GM12878 (cell line): ENCODE measurements around the gene PROX2. TPM values are rescaled to one million over a fixed set of nuclear protein-coding genes. Genes with fewer than 3 reads are reported as not detected.

Experiments used
- ATF2 ChIP-seq: IDR thresholded peaks from 2 replicates; pipeline ENCODE4 v1.6.1; 2012; ENCODE audit warnings: low read length, inconsistent platforms
- CUX1 ChIP-seq: IDR thresholded peaks from 2 replicates; pipeline ENCODE4 v1.6.1; 2012; ENCODE audit warnings: improper control_type of control experiment, low read depth, low read length; ENCODE audit not compliant: insufficient replicate concordance
- IKZF2 ChIP-seq, 2 experiments: fragments of 450-650 bp; IDR thresholded peaks; 2 replicates each; pipeline ENCODE4 v1.6.1; 2017; ENCODE audit warnings: mild to moderate bottlenecking in 2 of 2, moderate library complexity in 2 of 2
- MXI1 ChIP-seq: fragments of 150-350 bp; IDR thresholded peaks from 2 replicates; pipeline ENCODE4 v1.6.1; 2011; ENCODE audit warnings: low read depth, mild to moderate bottlenecking, inconsistent platforms, low read length, improper control_type of control experiment
- NRF1 ChIP-seq: conservative IDR thresholded peaks from 2 replicates; pipeline ENCODE4 v1.6.1; 2011; ENCODE audit warnings: mild to moderate bottlenecking, low read depth, low read length, improper control_type of control experiment
- RBBP5 ChIP-seq: fragments of 200-600 bp; sonication (generic); conservative IDR thresholded peaks from 2 replicates; pipeline ENCODE4 v1.6.1; 2016
- polyA plus RNA-seq, 11 experiments: library from polyadenylated mRNA; depleted of rRNA in 4 of 11; unstranded in 6 of 11; stranded (reverse) in 5 of 11; fragments of >200 nt; fragmentation: Nextera tagmentation in 4 of 11; fragmentation: Illumina TruSeq in 1 of 11; extraction: Ambion mirVana in 4 of 11; extraction: Trizol in 1 of 11; gene quantifications; 1 replicate in 1 of 11; 2 replicates in 10 of 11; pipeline versions ENCODE4 v1.2.1 to v1.2.3, GENCODE V29; 2011 to 2016; ENCODE audit warnings: inconsistent platforms in 2 of 11, missing spikeins in 2 of 11, low read depth in 1 of 11
- total RNA-seq, 4 experiments: library from RNA; depleted of rRNA in 3 of 4; stranded (reverse); fragments of >200 nt in 3 of 4; fragmentation: Illumina TruSeq in 1 of 4; extraction: Trizol in 1 of 4; gene quantifications; 2 replicates each; pipeline versions ENCODE4 v1.2.1 to v1.2.3, GENCODE V29; 2013 to 2021

The PROX2 gene
- total and polyA plus RNA-seq, 10 of the 15 experiments (the other 5 are each of a cell fraction or from before 2014, with no cell fraction given): 0.04 to 0.42 (median 0.19) TPM

- TF ChIP-seq IKZF2 (IDR thresholded peaks at IDR 0.05) (no peak), RBBP5 (no peak), MXI1 (no peak), NRF1 (no peak), CUX1 (no peak), ATF2 (no peak)
- TF ChIP-seq, all 136 proteins: peak for 0
These were observed 4.1 kb downstream of the PROX2 start (continued) for GRCh38 chr14:74871819-74872218.
